Stimulated activated naive CD8-positive, alpha-beta T cell treated with anti-CD3 and anti-CD28 coated beads, Interleukin-15, Interleukin-2, amounts not matched to agents 100 ng/mL and 50 ng/mL, for 24 hours (primary cell): ENCODE measurements around the gene ISCA2.

Experiments used
- H3K27ac Mint-ChIP-seq: one replicate; pipeline ENCODE4 v1.8.0; 2021; ENCODE audit warnings: mild to moderate bottlenecking, mixed read lengths
- H3K27me3 Mint-ChIP-seq: one replicate; pipeline ENCODE4 v1.8.0; 2021; ENCODE audit warnings: mixed read lengths
- H3K36me3 Mint-ChIP-seq: one replicate; pipeline ENCODE4 v1.8.0; 2021; ENCODE audit warnings: low read depth, mixed read lengths
- H3K4me1 Mint-ChIP-seq: one replicate; pipeline ENCODE4 v1.8.0; 2021; ENCODE audit warnings: low read depth, mixed read lengths
- H3K4me3 Mint-ChIP-seq: one replicate; pipeline ENCODE4 v1.8.0; 2021; ENCODE audit warnings: mild to moderate bottlenecking, mixed read lengths
- H3K9me3 Mint-ChIP-seq: one replicate; pipeline ENCODE4 v1.8.0; 2021; ENCODE audit warnings: mixed read lengths

The ISCA2 gene

DNA sequence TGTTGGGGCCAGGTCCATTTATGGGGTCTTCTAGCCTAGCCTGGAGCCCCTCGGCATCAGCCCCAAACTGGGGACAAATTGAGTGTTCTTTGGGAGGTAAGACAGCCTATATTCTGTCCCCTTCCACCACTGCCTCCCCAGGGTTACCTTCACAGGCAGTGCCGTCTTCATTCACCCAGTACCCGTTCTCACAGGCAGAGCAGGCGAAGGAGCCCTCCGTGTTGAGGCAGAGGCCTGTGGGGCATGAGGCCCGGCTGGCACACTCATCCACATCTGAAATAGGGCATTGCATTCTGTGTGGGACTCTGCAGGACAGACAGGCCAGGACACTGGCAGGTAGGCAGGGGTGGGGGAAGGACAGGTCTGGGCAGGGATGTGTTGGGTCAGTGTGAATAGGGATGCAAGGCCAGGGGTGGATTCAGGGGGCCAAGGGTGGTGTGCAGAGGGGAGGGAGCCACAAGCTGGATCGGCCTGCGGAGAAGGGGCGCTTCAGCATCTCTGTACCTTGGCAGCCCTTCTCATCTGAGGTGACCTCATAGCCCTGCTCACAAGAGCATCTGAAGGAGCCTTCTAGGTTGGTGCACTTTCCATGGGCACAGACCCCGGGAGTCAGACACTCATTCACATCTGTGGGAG is 16.1 kb downstream of the ISCA2 start:
- peaks cover 13% of the 10 kb centered on the region for H3K27me3 Mint-ChIP-seq
- H3K4me3 Mint-ChIP-seq = no peak overlapping the region
- H3K27ac Mint-ChIP-seq = no peak overlapping the region
- no peaks in the 10 kb centered on the region for H3K36me3 Mint-ChIP-seq
- peaks cover 7% of the 10 kb centered on the region for H3K4me1 Mint-ChIP-seq
- no peaks in the 10 kb centered on the region for H3K9me3 Mint-ChIP-seq

DNA sequence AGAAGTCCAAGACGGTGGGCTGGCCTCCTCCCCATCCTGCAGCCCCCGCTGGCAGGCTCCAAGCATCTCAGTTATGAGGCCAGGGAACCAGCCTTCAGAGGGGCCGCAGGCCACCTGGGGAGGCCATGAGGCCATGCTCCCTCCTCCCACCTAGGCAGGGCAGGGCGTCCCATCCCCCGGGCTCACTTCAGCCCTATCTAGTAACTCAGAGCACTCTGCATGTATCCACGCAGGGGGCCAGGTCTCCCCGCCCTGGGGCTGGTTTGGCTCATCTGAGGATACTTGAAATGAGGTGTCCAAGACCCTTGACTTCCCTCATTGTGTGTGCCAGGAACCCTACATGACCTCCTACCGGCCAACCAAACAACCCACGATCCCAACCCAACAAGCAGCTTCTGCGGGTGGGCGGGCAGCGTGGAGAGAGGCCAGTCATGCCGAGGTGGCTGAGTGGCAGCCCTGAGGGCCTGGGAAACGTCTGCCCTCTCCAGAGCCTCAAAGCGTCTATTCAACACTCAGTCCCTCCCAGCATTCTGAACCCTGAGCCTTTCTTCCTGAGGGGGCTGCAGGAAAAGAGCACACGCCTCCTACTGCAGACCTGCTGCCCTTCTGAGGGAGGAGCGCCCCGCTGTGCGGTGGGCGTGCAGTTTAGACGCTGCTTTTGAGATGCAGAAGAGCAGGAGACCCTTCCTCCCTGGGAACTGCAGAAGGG is 16.8 kb downstream of the ISCA2 start:
- H3K4me1 Mint-ChIP-seq = peaks cover 10% of the 10 kb centered on the region
- H3K27me3 Mint-ChIP-seq = peaks cover 15% of the 10 kb centered on the region
- no peaks in the 10 kb centered on the region for H3K9me3 Mint-ChIP-seq
- no peak overlapping the region for H3K4me3 Mint-ChIP-seq
- H3K27ac Mint-ChIP-seq = no peak overlapping the region
- no peaks in the 10 kb centered on the region for H3K36me3 Mint-ChIP-seq

DNA sequence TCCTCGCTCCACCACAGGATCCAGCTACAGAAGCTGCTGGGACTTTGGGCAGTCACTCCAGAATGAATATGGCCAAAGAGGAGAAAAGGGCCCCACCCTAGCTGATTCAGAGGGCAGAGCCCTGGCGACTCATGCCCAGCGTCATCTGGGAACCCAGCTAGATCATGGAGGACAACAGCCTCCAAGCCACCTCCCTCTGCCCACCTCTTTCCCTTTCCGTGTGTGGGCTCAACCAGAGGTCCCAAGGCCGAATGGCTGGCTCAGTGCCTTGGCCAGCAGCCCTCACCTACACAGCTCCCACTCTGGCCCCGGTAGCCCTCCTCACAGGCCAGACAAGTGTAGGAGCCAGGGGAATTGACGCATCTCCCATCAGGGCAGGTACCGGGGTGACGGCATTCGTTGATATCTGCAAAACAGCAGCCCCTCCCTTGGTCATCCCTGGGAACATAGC is 17.4 kb downstream of the ISCA2 start:
- Mint-ChIP-seq H3K36me3 (no peaks in the 10 kb centered on the region), H3K4me1 (peaks cover 13% of the 10 kb centered on the region), H3K27me3 (peaks cover 21% of the 10 kb centered on the region), H3K9me3 (no peaks in the 10 kb centered on the region), H3K4me3 (no peak overlapping the region), H3K27ac (no peak overlapping the region)

DNA sequence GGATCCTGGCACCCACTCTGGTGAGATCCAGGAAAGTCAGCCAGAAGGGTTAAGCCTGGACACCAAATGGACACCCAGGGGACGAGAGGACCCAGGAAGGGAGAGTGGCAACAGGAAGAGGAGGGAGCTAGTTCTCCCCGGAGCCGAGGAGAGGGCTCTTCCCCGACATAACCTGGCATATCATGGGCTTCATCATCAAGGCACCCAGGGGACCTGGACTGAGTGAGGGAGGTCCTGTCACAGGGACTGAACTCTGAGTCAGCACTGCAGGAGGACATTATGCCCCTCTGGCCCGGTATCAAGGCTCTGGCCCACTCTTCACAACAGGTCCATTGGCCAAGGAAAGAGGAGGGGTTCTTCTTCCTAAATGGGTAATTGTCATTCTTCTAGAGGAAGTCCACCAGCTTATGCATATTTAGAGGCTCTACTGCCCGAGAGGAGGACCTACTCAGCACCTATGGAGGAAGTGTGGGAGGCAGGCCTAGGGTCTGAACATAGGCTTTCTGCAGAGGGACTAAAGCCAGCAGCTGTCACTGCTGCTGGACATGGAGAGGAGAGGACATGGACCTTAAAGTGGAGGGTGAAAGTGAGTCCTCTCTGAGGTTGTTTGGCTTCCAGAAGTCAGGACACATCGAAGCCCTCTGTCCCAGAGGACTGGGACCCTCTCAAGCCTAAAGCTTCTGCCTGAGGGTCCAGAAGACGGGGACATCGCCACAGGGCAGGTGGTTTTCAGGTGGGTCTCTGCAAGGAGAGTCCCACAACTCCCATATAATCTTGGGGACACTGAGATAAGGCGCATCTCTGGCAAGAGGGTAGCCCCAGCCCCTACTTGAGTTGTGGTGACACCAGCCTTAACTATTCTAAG is 18.6 kb downstream of the ISCA2 start:
- peaks cover 13% of the 10 kb centered on the region for H3K4me1 Mint-ChIP-seq
- H3K27me3 Mint-ChIP-seq = peaks cover 22% of the 10 kb centered on the region
- no peak overlapping the region for H3K4me3 Mint-ChIP-seq
- no peaks in the 10 kb centered on the region for H3K9me3 Mint-ChIP-seq
- H3K27ac Mint-ChIP-seq = no peak overlapping the region
- no peaks in the 10 kb centered on the region for H3K36me3 Mint-ChIP-seq

DNA sequence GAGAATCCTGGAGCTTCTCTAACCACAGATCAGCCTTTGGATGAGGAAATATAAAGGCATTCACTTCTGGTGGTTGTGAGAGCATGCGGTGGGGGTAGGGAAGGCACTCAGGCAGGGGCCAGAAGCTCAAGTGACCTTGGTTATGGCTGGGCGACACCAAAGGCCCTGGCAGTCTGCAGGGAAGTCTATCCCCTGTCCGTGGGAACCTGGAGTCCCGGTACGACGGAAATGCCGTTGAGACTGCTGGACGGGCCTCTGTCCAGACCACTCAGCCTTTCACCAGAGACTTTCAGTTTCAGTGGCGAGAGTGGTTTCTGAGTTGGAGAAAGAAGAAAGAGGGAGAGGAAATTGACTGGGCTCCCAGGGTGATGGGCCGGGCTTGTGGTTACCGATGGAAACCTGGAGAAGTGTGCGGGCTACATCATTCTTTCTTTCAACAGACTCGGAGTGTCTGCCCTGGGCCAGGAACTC is 20.9 kb downstream of the ISCA2 start:
- Mint-ChIP-seq H3K27ac (no peak overlapping the region), H3K27me3 (peaks cover 22% of the 10 kb centered on the region), H3K36me3 (no peaks in the 10 kb centered on the region), H3K4me1 (peaks cover 13% of the 10 kb centered on the region), H3K4me3 (no peak overlapping the region), H3K9me3 (no peaks in the 10 kb centered on the region)

DNA sequence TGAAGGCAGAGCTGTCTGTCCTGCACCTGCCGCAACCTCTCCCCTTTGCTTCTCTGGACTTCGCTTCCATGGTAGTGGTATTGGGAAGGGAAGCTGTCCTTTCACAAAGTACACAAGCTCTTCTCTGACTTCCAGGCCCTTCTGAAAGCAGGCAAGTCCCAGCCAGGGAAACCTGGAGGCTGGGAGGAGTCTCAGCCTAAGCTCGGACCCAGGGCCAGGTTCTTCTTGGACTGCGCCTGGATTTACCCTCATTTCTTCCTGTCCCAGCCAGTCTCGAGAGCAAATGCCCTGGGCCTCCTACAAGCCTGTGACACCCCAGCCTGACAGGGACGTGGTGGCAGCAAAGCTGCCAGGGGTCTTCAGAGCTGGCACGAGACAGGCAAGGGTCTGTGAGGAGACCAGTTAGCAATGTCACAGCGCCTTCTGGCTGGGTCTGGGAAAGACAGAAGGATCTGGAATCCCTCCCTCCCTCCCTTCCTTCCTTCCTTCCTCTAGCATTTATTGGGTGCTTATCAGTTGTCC is 22.4 kb downstream of the ISCA2 start:
- Mint-ChIP-seq H3K27me3 (peaks cover 22% of the 10 kb centered on the region), H3K4me3 (no peak overlapping the region), H3K27ac (no peak overlapping the region), H3K36me3 (no peaks in the 10 kb centered on the region), H3K4me1 (peaks cover 13% of the 10 kb centered on the region), H3K9me3 (no peaks in the 10 kb centered on the region)

DNA sequence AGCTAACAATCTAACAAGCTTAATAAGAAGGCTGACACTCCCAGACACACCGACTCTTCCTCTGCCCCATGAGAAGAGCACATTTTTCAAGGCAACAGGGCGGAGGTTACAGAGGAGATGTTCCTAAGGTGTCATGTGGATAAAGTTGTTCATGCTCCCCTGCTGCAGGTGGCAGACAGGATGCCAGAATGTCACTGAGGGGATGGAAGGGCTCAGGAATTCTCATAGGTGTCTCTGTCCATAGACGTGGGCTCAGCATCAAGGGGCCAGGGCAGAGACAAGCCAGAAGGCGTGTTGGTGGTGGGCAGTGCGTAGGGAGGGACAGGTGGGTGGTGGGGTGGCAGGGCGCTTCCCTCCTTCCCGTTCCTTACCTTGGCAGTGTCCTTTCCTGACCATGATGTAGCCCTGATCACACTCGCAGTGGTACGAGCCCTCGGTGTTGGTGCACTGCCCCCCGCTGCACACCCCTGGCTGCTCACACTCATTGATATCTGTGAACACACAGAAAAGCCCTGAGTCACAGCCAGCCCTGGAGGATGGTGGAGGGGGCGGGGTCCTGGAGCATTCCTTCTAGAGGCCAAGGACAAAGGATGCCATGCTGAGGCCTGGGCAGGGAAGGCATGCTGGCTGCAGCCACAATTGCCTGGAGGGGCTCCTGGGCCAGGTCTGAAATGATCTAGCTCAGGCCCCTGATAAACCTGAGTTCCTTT is 23.0 kb downstream of the ISCA2 start:
- peaks cover 22% of the 10 kb centered on the region for H3K27me3 Mint-ChIP-seq
- no peaks in the 10 kb centered on the region for H3K9me3 Mint-ChIP-seq
- peaks cover 13% of the 10 kb centered on the region for H3K4me1 Mint-ChIP-seq
- no peak overlapping the region for H3K27ac Mint-ChIP-seq
- H3K36me3 Mint-ChIP-seq = no peaks in the 10 kb centered on the region
- no peak overlapping the region for H3K4me3 Mint-ChIP-seq

DNA sequence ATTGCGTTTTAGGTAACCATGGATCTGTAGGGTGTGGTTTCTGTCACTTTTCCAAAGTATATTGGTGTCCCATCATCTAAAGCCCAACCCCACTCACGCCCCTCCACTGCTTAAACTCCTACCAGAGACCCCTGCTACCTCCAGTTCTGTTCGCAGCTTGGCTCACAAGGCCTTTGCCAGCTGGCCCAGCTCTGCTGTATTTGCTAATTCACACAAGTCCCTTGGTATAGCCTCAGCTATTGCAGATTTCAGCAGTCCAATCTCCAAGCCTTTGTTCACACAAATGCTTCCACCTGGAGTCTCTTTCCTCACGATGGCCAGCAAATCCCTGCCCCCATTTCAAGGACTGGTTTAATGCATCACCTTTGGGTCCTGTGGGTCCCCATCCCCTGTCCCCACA is 24.2 kb downstream of the ISCA2 start:
- no peak overlapping the region for H3K27ac Mint-ChIP-seq
- no peaks in the 10 kb centered on the region for H3K36me3 Mint-ChIP-seq
- H3K4me1 Mint-ChIP-seq = peaks cover 13% of the 10 kb centered on the region
- H3K9me3 Mint-ChIP-seq = no peaks in the 10 kb centered on the region
- no peak overlapping the region for H3K4me3 Mint-ChIP-seq
- peaks cover 20% of the 10 kb centered on the region for H3K27me3 Mint-ChIP-seq

DNA sequence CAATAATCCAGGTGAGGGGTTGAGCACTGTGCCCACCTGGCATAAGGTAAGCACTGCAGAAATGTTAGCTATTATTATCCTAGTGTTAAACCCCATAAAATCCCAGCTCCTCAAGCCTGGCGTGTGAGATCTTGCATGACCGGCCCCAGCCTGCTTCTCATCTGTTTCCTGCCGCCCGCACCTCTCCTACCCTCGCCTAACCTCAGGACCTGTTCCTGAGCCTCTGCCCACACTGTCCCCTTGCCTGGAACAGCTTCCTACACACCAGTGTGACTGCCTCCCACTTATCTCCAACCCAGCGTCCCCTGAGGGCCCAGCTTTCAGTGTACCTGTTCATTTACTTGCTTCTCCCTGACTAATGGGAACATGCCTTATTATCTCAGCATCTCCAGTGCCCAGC is 24.7 kb downstream of the ISCA2 start:
- Mint-ChIP-seq H3K9me3 (no peaks in the 10 kb centered on the region), H3K36me3 (no peaks in the 10 kb centered on the region), H3K27me3 (peaks cover 17% of the 10 kb centered on the region), H3K27ac (no peak overlapping the region), H3K4me1 (peaks cover 13% of the 10 kb centered on the region), H3K4me3 (no peak overlapping the region)

DNA sequence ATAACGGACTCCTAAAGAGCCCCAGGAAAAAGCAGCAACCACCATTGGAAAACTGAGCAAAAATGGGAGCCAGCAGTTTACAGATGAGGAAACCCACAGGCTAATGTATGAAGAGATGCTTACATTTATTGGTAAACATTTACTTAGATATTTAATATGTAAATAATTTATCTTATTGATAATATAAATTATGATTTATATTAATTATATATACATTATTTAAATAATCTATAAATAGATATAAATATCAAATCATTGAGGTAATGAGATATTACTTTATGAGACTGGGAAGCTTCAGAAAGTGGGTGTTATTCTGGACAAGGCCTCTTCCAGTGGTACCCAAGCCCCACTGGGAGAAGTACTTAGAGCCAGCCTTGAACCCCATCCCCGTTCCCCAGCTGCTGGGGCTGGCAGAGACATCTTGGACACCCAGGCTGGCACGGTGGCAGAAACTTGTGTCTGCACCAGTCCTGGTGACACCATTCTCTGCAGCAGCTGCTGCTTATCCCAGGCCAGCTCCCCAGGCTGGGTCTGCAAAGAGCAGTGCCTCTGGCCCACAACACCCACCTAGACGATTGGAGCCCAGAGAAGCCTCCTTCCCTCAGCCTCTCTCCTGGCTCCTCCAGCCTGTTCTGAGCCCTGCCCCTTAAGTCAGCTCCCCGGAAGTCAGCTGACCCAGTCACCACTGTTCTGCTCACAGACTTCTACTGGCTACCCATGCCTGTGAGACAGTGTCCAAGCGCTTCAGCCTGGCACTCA is 25.9 kb downstream of the ISCA2 start:
- Mint-ChIP-seq H3K4me3 (no peak overlapping the region), H3K27me3 (peaks cover 11% of the 10 kb centered on the region), H3K9me3 (no peaks in the 10 kb centered on the region), H3K4me1 (peaks cover 8% of the 10 kb centered on the region), H3K27ac (no peak overlapping the region), H3K36me3 (no peaks in the 10 kb centered on the region)

DNA sequence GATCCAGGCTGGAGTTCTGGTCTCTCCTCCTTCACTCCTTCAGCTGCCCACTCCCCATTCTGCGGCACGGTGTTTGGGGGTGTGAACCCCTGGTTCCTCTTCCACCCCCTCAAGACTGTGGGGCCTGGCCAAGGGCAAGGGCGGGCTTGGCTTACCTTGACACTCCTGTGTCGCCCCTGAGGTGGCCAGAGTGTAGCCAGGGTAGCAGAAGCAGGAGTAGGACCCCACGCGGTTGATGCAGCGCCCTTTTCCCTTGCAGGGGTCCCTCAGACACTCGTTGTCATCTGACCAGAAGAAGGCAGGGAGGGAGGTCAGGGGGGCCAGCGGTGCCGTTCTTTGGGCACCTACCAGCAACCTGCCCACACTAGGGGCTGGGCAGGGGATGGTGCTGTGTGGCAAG is 28.2 kb downstream of the ISCA2 start:
- H3K36me3 Mint-ChIP-seq = no peaks in the 10 kb centered on the region
- H3K27me3 Mint-ChIP-seq = no peaks in the 10 kb centered on the region
- no peaks in the 10 kb centered on the region for H3K9me3 Mint-ChIP-seq
- H3K4me1 Mint-ChIP-seq = no peaks in the 10 kb centered on the region
- no peak overlapping the region for H3K27ac Mint-ChIP-seq
- H3K4me3 Mint-ChIP-seq = no peak overlapping the region

DNA sequence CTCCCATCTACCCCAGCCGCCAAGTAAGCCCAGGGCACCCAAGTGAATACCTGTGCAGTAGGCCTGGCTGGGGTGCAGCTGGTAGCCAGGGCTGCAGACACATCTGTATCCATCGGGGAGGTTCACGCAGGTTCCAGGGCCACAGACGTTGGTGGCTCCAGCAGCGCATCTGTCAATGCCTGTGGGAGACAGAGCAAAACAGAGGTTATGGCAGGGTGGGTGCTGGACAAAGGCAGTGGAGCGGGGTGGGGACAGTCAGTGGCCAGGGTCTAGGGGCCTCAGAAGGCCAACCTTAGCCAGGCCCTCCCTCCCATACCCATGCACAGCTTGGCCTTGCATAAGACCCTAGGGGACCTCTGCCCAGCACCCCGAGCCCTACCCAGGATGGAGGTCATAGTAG is 29.2 kb downstream of the ISCA2 start:
- Mint-ChIP-seq H3K36me3 (no peaks in the 10 kb centered on the region), H3K4me3 (no peak overlapping the region), H3K27ac (no peak overlapping the region), H3K27me3 (no peaks in the 10 kb centered on the region), H3K4me1 (no peaks in the 10 kb centered on the region), H3K9me3 (no peaks in the 10 kb centered on the region)

DNA sequence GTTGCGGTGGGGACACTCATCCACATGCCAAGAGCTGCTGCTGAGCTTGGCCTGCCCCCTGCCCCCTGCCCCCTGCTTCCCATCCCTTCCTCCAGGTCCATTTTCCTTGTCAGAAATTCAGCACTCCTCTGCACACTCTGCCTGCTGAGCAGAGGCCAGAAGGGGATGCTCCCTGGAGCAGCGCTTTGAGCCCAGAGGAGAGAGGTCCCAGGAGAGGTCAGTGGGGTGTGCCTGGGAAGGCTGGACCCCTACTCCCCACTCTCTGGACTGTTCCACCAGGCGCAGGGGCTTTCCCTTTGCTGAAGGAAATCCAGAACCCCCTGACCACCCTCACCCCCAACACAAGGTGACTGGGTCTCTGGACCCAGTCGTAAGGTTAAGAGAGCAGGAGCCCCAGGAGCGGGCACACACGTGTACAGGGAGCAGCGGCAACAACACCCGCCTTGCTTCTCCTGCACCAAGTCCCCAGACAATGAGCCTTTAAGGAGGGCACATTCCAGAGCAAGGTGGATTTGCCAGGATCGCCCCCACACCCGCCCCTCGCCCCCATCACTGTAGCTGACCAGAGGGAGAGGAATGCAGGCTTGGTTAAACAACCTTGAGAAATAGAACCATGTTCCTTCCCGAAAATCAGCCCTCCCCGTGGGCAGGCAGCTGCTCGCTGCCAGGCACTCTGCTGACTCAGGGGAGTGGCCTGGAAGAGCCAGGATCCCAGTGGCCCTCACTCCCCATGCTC is 30.7 kb downstream of the ISCA2 start:
- Mint-ChIP-seq H3K4me3 (no peak overlapping the region), H3K4me1 (no peaks in the 10 kb centered on the region), H3K27ac (no peak overlapping the region), H3K27me3 (no peaks in the 10 kb centered on the region), H3K36me3 (no peaks in the 10 kb centered on the region), H3K9me3 (no peaks in the 10 kb centered on the region)
